Sigmoid colon (tissue), 7 donors: Measurements from ENCODE around the gene PLEKHG3. TPM values are rescaled to one million over a fixed set of nuclear protein-coding genes. Genes with fewer than 3 reads are reported as not detected.

ENCODE experiments used
- DNase-seq: peaks from one replicate; pipeline ENCODE4 v3.0.0-alpha.2; 2019
- H3K27ac ChIP-seq, 4 donors: fragments of 200-600 bp; sonication (generic); one replicate each; pipeline ENCODE4 v1.5.1; 2016 to 2019; ENCODE audit warnings: mild to moderate bottlenecking in 1 of 4
- H3K27me3 ChIP-seq, 3 donors: fragments of 200-600 bp; sonication (generic); one replicate each; pipeline ENCODE4 v1.5.1; 2019; ENCODE audit warnings: mild to moderate bottlenecking in 1 of 3
- H3K36me3 ChIP-seq, 4 donors: fragments of 200-600 bp; sonication (generic); one replicate each; pipeline ENCODE4 v1.5.1; 2016 to 2019
- H3K4me1 ChIP-seq, 4 donors: fragments of 200-600 bp; sonication (generic); one replicate each; pipeline ENCODE4 v1.5.1; 2017 to 2019
- H3K4me3 ChIP-seq, 4 donors: fragments of 200-600 bp; sonication (generic); one replicate each; pipeline ENCODE4 v1.5.1; 2017 to 2019; ENCODE audit warnings: mild to moderate bottlenecking in 2 of 4, moderate library complexity in 1 of 4
- H3K9me3 ChIP-seq, 4 donors: fragments of 200-600 bp in 3 of 4; sonication (generic) in 3 of 4; one replicate each; pipeline versions ENCODE4 v1.5.1 to v1.6.1; 2013 to 2019
- EP300 ChIP-seq, 4 donors: sonication (generic); formaldehyde crosslinking; IDR thresholded peaks; one replicate each; pipeline ENCODE4 v1.6.1; 2017; ENCODE audit warnings: antibody characterized with exemption in 4 of 4
- POLR2A ChIP-seq, 2 donors: fragments of 450-650 bp; IDR thresholded peaks; one replicate each; pipeline ENCODE4 v1.6.1; 2016; ENCODE audit warnings: antibody characterized with exemption in 2 of 2, mild to moderate bottlenecking in 2 of 2, moderate library complexity in 2 of 2
- POLR2AphosphoS5 ChIP-seq, 4 donors: sonication (generic); formaldehyde crosslinking; IDR thresholded peaks; one replicate each; pipeline ENCODE4 v1.6.1; 2017; ENCODE audit warnings: antibody characterized with exemption in 4 of 4
- WGBS, 2 donors: extraction: QIAGEN DNeasy Blood & Tissue Kit; methylation state at CpG; one replicate each; pipeline ENCODE4 v1.1.7; 2013; 5-methylcytosine and 5-hydroxymethylcytosine counted together
- intact Hi-C: fragments of 100-400 bp; cut with DNase I; formaldehyde crosslinking; loops from one replicate; pipeline ENCODE4 v1.15.1; 2023
- polyA plus RNA-seq, 3 donors: library from polyadenylated mRNA; stranded (reverse); fragments of 200-250 nt; gene quantifications; one replicate each; pipeline ENCODE4 v1.2.3, GENCODE V29; 2013
- total RNA-seq, 4 donors: library from RNA; depleted of rRNA; stranded (reverse); fragments of >200 nt; gene quantifications; one replicate each; pipeline ENCODE4 v1.1.0, GENCODE V29; 2016
- TF ChIP-seq, protein P1 (sequence below), 4 experiments: fragments of 450-650 bp in 3 of 4; fragments of 200-600 bp in 1 of 4; IDR thresholded peaks; one replicate each; pipeline ENCODE4 v1.5.1; 2016 to 2019; ENCODE audit warnings: antibody characterized with exemption in 4 of 4, mild to moderate bottlenecking in 3 of 4, moderate library complexity in 2 of 4
- donor health status: healthy with polysubstance abuse.
- donor health status: Bipolar disorder and iron deficiency.
- donor health status: healthy.

PLEKHG3 gene
- total and polyA plus RNA-seq, 7 donors = 16.9 to 67.9 (median 34.4) TPM

DNA sequence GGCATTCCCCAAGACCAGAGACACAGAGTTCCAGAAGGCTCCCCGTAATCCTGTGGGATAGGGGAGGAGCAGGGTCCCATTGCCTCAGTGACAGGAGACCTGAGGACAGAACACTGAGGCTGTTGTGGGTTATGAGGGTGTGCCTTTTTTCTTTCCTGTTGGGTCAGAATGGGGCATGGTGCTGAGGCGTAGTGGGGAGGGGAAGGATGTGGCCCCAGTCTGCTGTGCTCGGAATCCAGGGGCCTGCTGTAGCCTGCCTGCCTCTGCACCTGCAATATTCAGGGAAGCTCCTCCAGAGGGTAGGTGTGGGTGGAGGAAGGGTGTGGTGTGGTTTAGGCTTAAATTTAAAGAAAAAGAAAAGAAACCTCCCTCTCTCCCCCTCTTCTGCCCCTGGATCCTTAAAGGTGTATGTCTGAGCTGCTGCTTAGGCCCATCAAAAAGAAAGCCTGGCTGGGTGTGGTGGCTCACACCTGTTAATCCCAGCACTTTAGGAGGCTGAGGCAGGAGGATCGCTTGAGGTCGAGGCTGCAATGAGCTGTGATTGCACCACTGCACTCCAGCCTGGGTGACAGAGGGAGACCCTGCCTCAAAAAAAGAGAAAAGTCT lies 18.7 kb downstream of the PLEKHG3 start:
- TF ChIP-seq EP300 (IDR thresholded peaks at IDR 0.05) = no peak
- TF ChIP-seq POLR2AphosphoS5 (IDR thresholded peaks at IDR 0.05) = no peak
- TF ChIP-seq, protein P1, sequence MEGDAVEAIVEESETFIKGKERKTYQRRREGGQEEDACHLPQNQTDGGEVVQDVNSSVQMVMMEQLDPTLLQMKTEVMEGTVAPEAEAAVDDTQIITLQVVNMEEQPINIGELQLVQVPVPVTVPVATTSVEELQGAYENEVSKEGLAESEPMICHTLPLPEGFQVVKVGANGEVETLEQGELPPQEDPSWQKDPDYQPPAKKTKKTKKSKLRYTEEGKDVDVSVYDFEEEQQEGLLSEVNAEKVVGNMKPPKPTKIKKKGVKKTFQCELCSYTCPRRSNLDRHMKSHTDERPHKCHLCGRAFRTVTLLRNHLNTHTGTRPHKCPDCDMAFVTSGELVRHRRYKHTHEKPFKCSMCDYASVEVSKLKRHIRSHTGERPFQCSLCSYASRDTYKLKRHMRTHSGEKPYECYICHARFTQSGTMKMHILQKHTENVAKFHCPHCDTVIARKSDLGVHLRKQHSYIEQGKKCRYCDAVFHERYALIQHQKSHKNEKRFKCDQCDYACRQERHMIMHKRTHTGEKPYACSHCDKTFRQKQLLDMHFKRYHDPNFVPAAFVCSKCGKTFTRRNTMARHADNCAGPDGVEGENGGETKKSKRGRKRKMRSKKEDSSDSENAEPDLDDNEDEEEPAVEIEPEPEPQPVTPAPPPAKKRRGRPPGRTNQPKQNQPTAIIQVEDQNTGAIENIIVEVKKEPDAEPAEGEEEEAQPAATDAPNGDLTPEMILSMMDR (IDR thresholded peaks at IDR 0.05) = no peak
- no peak for TF ChIP-seq POLR2A (IDR thresholded peaks at IDR 0.05)
- WGBS, 2 donors = 64 to 68% methylated on average over 5 of the region's 5 CpGs
- peak; percentile 41 for DNase-seq
- Histone ChIP-seq H3K27me3 (no peaks in the 10 kb centered on the region), H3K4me1 (peaks cover 0 to 91% (median 90%) of the 10 kb centered on the region in 4 donors), H3K9me3 (no peaks in the 10 kb centered on the region), H3K27ac (peak overlapping the region in 3 of 4 donors; percentile 85 to 90 (median 86)), H3K36me3 (peaks cover 3 to 7% (median 6%) of the 10 kb centered on the region in 4 donors), H3K4me3 (no peak overlapping the region)
- intact Hi-C loops = no loop called here

DNA sequence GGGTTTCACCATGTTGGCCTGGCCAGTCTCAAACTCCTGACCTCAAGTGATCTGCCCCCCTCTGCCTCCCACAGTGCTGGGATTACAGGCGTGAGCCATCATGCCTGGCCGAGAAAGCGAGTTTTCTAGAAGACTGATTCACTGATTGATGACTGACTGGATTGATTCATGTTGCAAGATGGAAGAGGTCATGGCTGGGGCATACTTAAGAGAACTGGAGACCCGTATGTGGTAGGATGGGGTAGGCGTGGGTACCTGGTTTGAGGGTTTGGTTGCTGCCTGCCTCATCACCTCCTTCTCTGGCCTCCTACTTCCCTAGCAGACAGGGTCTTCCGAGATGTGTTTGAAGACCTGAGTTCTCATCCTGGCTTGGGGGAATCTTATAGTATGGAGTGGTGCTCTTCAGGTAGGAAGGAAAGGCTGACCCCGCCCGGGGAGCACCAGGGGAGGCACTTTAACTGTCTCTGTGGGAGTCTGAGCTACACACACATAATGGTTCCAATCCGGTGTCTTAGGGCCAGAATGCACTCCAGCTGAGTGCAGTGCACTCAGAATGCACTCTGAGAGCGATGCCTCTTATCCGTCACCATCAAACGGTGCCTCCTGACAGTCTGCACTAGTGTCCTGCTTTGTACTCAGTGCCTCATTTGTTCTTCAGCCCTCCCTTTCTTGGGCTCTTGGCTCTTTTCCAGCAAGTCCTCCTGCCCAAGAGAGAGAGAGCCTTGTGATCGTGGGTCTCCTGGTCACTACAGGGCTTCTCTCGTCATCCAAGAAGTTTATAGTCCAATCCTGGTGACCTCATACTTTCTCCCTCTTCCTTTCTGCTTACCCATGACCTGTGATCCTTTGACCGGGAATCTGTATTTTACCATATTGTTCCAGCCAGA lies 19.7 kb downstream of the PLEKHG3 start:
- no peaks in the 10 kb centered on the region for H3K27me3 ChIP-seq
- H3K9me3 ChIP-seq = no peaks in the 10 kb centered on the region
- peaks cover 13 to 17% (median 16%) of the 10 kb centered on the region in 4 donors for H3K36me3 ChIP-seq
- 72 to 79% methylated on average over 15 of the region's 15 CpGs for WGBS, 2 donors
- no peak overlapping the region for H3K4me3 ChIP-seq
- intact Hi-C loops = no loop called here
- TF ChIP-seq EP300 (IDR thresholded peaks at IDR 0.05) (no peak), POLR2AphosphoS5 (IDR thresholded peaks at IDR 0.05) (peak in 2 of 4 donors; percentile 12 to 38), POLR2A (IDR thresholded peaks at IDR 0.05) (no peak)
- TF ChIP-seq, protein P1 (IDR thresholded peaks at IDR 0.05) = no peak
- peak; percentile 62 for DNase-seq
- peak overlapping the region; percentile 1 to 90 (median 21) for H3K27ac ChIP-seq
- peaks cover 0 to 81% (median 80%) of the 10 kb centered on the region in 4 donors for H3K4me1 ChIP-seq

DNA sequence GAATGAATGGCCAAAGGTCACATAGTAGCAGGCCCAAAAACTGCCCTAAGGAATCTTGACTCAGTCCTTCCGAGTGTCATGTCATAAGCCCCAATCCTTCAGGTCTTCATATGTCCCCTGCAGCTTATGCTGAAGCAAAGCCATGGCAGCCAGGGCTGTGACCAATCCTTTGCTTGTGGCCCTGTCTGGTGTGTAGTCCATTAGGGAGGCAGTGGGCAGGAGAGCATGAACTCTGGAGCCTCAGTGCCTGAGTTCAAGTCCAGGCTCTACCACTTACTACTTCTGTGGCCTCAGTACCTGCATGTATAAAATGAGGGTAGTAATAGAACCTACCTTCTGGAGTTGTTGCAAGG lies 20.3 kb downstream of the PLEKHG3 start:
- WGBS, 2 donors = 52 to 83% methylated on average over 1 of the region's 1 CpG
- peaks cover 19 to 23% (median 21%) of the 10 kb centered on the region in 4 donors for H3K36me3 ChIP-seq
- peaks cover 0 to 79% (median 74%) of the 10 kb centered on the region in 4 donors for H3K4me1 ChIP-seq
- intact Hi-C loops = no loop called here
- DNase-seq = peak; percentile 33
- no peaks in the 10 kb centered on the region for H3K9me3 ChIP-seq
- peak overlapping the region in 2 of 4 donors; percentile 22 to 90 for H3K27ac ChIP-seq
- no peak overlapping the region for H3K4me3 ChIP-seq
- TF ChIP-seq EP300 (IDR thresholded peaks at IDR 0.05) (no peak), POLR2A (IDR thresholded peaks at IDR 0.05) (no peak), POLR2AphosphoS5 (IDR thresholded peaks at IDR 0.05) (no peak)
- TF ChIP-seq, protein P1 (IDR thresholded peaks at IDR 0.05) = no peak
- no peaks in the 10 kb centered on the region for H3K27me3 ChIP-seq

DNA sequence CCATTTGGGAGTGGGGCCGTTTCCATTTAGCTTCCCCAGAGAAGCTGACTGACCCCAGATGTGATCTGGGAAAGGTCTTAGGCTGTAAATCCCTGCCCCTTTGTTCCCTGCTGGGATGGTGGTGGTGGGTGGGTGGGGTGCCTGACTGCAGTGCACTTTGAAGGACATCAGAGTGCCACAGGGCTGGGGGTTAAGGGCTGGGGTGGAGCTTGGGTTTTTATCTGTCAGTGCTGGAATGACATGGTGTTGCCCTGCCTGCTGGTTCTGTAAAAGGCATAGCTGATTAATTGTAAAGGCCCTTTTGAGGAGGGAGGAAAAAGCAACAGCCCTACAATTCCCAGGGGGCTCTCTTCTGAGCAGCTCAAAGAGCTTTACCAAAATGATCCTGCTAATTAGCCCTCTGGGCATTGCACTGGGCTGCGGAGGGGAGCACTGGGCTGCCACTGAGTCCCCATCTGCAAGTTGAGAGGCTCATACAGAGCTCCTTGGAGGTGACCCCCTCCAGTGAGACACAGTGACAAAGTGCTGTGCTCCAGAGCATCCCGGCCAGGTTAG lies 21.1 kb downstream of the PLEKHG3 start:
- peak; percentile 27 for DNase-seq
- intact Hi-C loops = no loop called here
- WGBS, 2 donors = 45 to 69% methylated on average over 3 of the region's 3 CpGs
- H3K4me1 ChIP-seq = peaks cover 0 to 72% (median 66%) of the 10 kb centered on the region in 4 donors
- no peak overlapping the region for H3K4me3 ChIP-seq
- H3K27ac ChIP-seq = peak overlapping the region in 2 of 4 donors; percentile 22 to 90
- TF ChIP-seq, protein P1 (IDR thresholded peaks at IDR 0.05) = no peak
- TF ChIP-seq POLR2A (IDR thresholded peaks at IDR 0.05) (no peak), POLR2AphosphoS5 (IDR thresholded peaks at IDR 0.05) (no peak), EP300 (IDR thresholded peaks at IDR 0.05) (no peak)
- H3K27me3 ChIP-seq = no peaks in the 10 kb centered on the region
- peaks cover 20 to 31% (median 27%) of the 10 kb centered on the region in 4 donors for H3K36me3 ChIP-seq
- H3K9me3 ChIP-seq = no peaks in the 10 kb centered on the region
